H1 (cell line): ENCODE results near the gene PLXDC2. TPM values are rescaled to one million over a fixed set of nuclear protein-coding genes. Genes with fewer than 3 reads are reported as not detected.

Experiments used
- CTCF ChIA-PET: fragments of 300-600 bp; sonication (Branson Sonifier 250); formaldehyde crosslinking; loops from one replicate; lab custom pipeline; 2021; ENCODE audit not compliant: partially characterized antibody; lab: Charles Lee
- POLR2A ChIA-PET: fragments of 300-600 bp; sonication (Branson Sonifier 250); formaldehyde crosslinking; loops from one replicate; lab custom pipeline; 2021; ENCODE audit warnings: inconsistent platforms; ENCODE audit not compliant: partially characterized antibody; lab: Charles Lee
- DNase-seq, 2 experiments: peaks; one replicate each; pipeline versions ENCODE4 v3.0.0 to v3.0.0-alpha.2; 2010 to 2022; ENCODE audit warnings: low spot score in 2 of 2, low read depth in 1 of 2, mixed read lengths in 1 of 2
- FAIRE-seq: peaks from 2 replicates; lab custom pipeline; 2011; peaks lifted over from hg19 to GRCh38; lab: Jason Lieb, UNC
- H2AFZ ChIP-seq: 2 replicates; pipeline ENCODE4 v1.8.1; 2012; ENCODE audit warnings: low read length, inconsistent platforms
- H2AK5ac ChIP-seq: 2 replicates; pipeline ENCODE4 v1.6.1; 2013; ENCODE audit warnings: low read depth, low read length
- H2BK120ac ChIP-seq: replicated peaks from 2 replicates; pipeline ENCODE3; 2013; ENCODE audit warnings: low read depth, low read length, inconsistent platforms
- H2BK12ac ChIP-seq: 2 replicates; pipeline ENCODE4 v1.6.1; 2013; ENCODE audit warnings: low read depth, low read length
- H2BK15ac ChIP-seq: 2 replicates; pipeline ENCODE4 v1.6.1; 2013; ENCODE audit warnings: low read length
- H2BK20ac ChIP-seq: 2 replicates; pipeline ENCODE4 v1.6.1; 2013; ENCODE audit warnings: low read length
- H2BK5ac ChIP-seq: 2 replicates; pipeline ENCODE4 v1.6.1; 2013; ENCODE audit warnings: low read depth, low read length
- H3K14ac ChIP-seq: 2 replicates; pipeline ENCODE4 v1.6.1; 2013; ENCODE audit warnings: inconsistent platforms; ENCODE audit not compliant: insufficient read length
- H3K18ac ChIP-seq: 2 replicates; pipeline ENCODE4 v1.6.1; 2013; ENCODE audit warnings: low read length; ENCODE audit errors: extremely low read depth
- H3K23ac ChIP-seq: 2 replicates; pipeline ENCODE4 v1.6.1; 2013; ENCODE audit warnings: inconsistent platforms; ENCODE audit not compliant: insufficient read length
- H3K23me2 ChIP-seq: 2 replicates; pipeline ENCODE4 v1.6.1; 2013; ENCODE audit warnings: low read depth, low read length
- H3K27ac ChIP-seq: 2 replicates; pipeline ENCODE4 v1.6.1; 2011; ENCODE audit warnings: low read depth, low read length, inconsistent platforms
- H3K27me3 ChIP-seq, 4 experiments: replicated peaks in 1 of 4; 1 replicate in 1 of 4; 2 replicates in 3 of 4; pipeline versions ENCODE4 v1.6.1 to v1.8.1; 2011 to 2013; ENCODE audit warnings: low read length in 3 of 4, mild to moderate bottlenecking in 3 of 4, inconsistent platforms in 2 of 4, mixed read lengths in 2 of 4, moderate library complexity in 1 of 4; ENCODE audit not compliant: control insufficient read depth in 3 of 4, insufficient read depth in 3 of 4; ENCODE audit errors: extremely low read depth in 1 of 4
- H3K36me3 ChIP-seq, 4 experiments: 2 replicates each; pipeline versions ENCODE4 v1.6.1 to v1.8.1; 2011 to 2013; ENCODE audit warnings: mild to moderate bottlenecking in 4 of 4, low read length in 3 of 4, moderate library complexity in 2 of 4, control low read depth in 1 of 4, inconsistent platforms in 1 of 4; ENCODE audit not compliant: insufficient read depth in 4 of 4, control insufficient read depth in 2 of 4
- H3K4ac ChIP-seq: replicated peaks from 2 replicates; pipeline ENCODE3; 2013; ENCODE audit warnings: low read length, low read depth, mixed read lengths, inconsistent platforms; ENCODE audit not compliant: insufficient read length
- H3K4me1 ChIP-seq, 4 experiments: replicated peaks in 1 of 4; 1 replicate in 1 of 4; 2 replicates in 3 of 4; pipeline versions ENCODE4 v1.6.1 to v1.8.1; 2011 to 2013; ENCODE audit warnings: low read length in 3 of 4, inconsistent platforms in 2 of 4, mixed read lengths in 1 of 4; ENCODE audit not compliant: insufficient read depth in 4 of 4, control insufficient read depth in 3 of 4
- H3K4me2 ChIP-seq, 2 experiments: 2 replicates each; pipeline versions ENCODE4 v1.6.1 to v1.8.1; 2011 to 2013; ENCODE audit warnings: low read depth in 2 of 2, low read length in 2 of 2, control low read depth in 1 of 2, inconsistent platforms in 1 of 2, mild to moderate bottlenecking in 1 of 2; ENCODE audit not compliant: insufficient read depth in 1 of 2
- H3K4me3 ChIP-seq, 4 experiments: fragments of 200-600, 300-600 bp in 1 of 4; sonication (generic), shearing (Covaris generic), sonication (Bioruptor Twin) in 1 of 4; 2 replicates each; pipeline versions ENCODE4 v1.5.1 to v1.8.1; 2011 to 2016; ENCODE audit warnings: low read length in 4 of 4, low read depth in 3 of 4, control low read depth in 2 of 4, inconsistent platforms in 2 of 4, mild to moderate bottlenecking in 2 of 4, mixed read lengths in 1 of 4, moderate library complexity in 1 of 4; ENCODE audit not compliant: insufficient read depth in 2 of 4; ENCODE audit errors: extremely low read depth in 1 of 4
- H3K56ac ChIP-seq: replicated peaks from 2 replicates; pipeline ENCODE3; 2013; ENCODE audit warnings: low read depth, mild to moderate bottlenecking, mixed read lengths, low read length, inconsistent platforms; ENCODE audit not compliant: insufficient read length
- H3K79me1 ChIP-seq: 2 replicates; pipeline ENCODE4 v1.6.1; 2013; ENCODE audit warnings: low read depth, low read length, control low read depth
- H3K79me2 ChIP-seq, 2 experiments: 2 replicates each; pipeline versions ENCODE4 v1.6.1 to v1.8.1; 2012 to 2013; ENCODE audit warnings: low read length in 2 of 2, mild to moderate bottlenecking in 2 of 2, inconsistent platforms in 1 of 2; ENCODE audit not compliant: insufficient read depth in 2 of 2, control insufficient read depth in 1 of 2
- H3K9ac ChIP-seq, 4 experiments: replicated peaks in 1 of 4; 1 replicate in 1 of 4; 2 replicates in 3 of 4; pipeline versions ENCODE4 v1.6.1 to v1.8.1; 2011 to 2013; ENCODE audit warnings: low read depth in 3 of 4, low read length in 3 of 4, control low read depth in 2 of 4, mild to moderate bottlenecking in 2 of 4, moderate library complexity in 2 of 4, inconsistent platforms in 1 of 4; ENCODE audit errors: extremely low read depth in 1 of 4
- H3K9me3 ChIP-seq, 2 experiments: 2 replicates each; pipeline versions ENCODE4 v1.6.1 to v1.8.1; 2012 to 2013; ENCODE audit warnings: mild to moderate bottlenecking in 2 of 2, moderate library complexity in 2 of 2, control low read depth in 1 of 2, inconsistent platforms in 1 of 2, low read depth in 1 of 2, low read length in 1 of 2, mixed read lengths in 1 of 2; ENCODE audit not compliant: insufficient read depth in 2 of 2
- H4K20me1 ChIP-seq, 2 experiments: replicated peaks in 1 of 2; 2 replicates each; pipeline versions ENCODE3 to v1.8.1; 2011 to 2013; ENCODE audit warnings: inconsistent platforms in 2 of 2, low read length in 2 of 2, mild to moderate bottlenecking in 1 of 2; ENCODE audit not compliant: insufficient read depth in 2 of 2, control insufficient read depth in 1 of 2
- H4K5ac ChIP-seq: 2 replicates; pipeline ENCODE4 v1.6.1; 2013; ENCODE audit warnings: low read length, low read depth, mixed read lengths, inconsistent platforms; ENCODE audit not compliant: insufficient read length
- H4K8ac ChIP-seq: 2 replicates; pipeline ENCODE4 v1.8.0; 2013; ENCODE audit warnings: mild to moderate bottlenecking, moderate library complexity, low read length, inconsistent platforms; ENCODE audit not compliant: insufficient read depth; ENCODE audit errors: extremely low read depth
- H4K91ac ChIP-seq: replicated peaks from 2 replicates; pipeline ENCODE3; 2013; ENCODE audit warnings: low read length, mixed read lengths, inconsistent platforms; ENCODE audit not compliant: insufficient read length
- BCL11A ChIP-seq, 2 experiments: IDR thresholded peaks; one replicate each; pipeline ENCODE4 v1.6.1; 2011; ENCODE audit warnings: low read depth in 2 of 2, low read length in 2 of 2, mild to moderate bottlenecking in 2 of 2
- GABPA ChIP-seq: IDR thresholded peaks from 2 replicates; pipeline ENCODE4 v1.6.1; 2011; ENCODE audit warnings: mild to moderate bottlenecking, low read length, moderate library complexity, borderline replicate concordance; ENCODE audit not compliant: insufficient read depth
- JUN ChIP-seq: IDR thresholded peaks from 2 replicates; pipeline ENCODE4 v1.6.1; 2011; ENCODE audit warnings: low read depth, mild to moderate bottlenecking, improper control_type of control experiment, low read length
- KDM5A ChIP-seq: fragments of 200-600 bp; IDR thresholded peaks from 2 replicates; pipeline ENCODE4 v1.7.1; 2012; ENCODE audit warnings: mild to moderate bottlenecking, low read length, inconsistent platforms, mixed read lengths
- NANOG ChIP-seq: IDR thresholded peaks from 2 replicates; pipeline ENCODE4 v1.6.1; 2011; ENCODE audit warnings: low read length, low read depth, mild to moderate bottlenecking, inconsistent platforms; ENCODE audit not compliant: insufficient read depth, poor library complexity, severe bottlenecking
- POU5F1 ChIP-seq: IDR thresholded peaks from 2 replicates; pipeline ENCODE4 v1.6.1; 2011; ENCODE audit warnings: low read depth, mild to moderate bottlenecking, low read length, moderate library complexity
- WGBS, 2 experiments: shearing (Covaris generic) in 1 of 2; methylation state at CpG; one replicate each; pipeline versions ENCODE4 v1.1.6 to v1.1.7; 2013 to 2015; ENCODE audit warnings: low lambda C conversion rate in 2 of 2, mixed read lengths in 2 of 2, inconsistent platforms in 1 of 2, low coverage in 1 of 2, missing lambda C conversion rate in 1 of 2; ENCODE audit not compliant: insufficient replicate concordance in 2 of 2, insufficient coverage in 1 of 2, insufficient read length in 1 of 2; ENCODE audit errors: extremely low coverage in 1 of 2, missing lambda C conversion rate in 1 of 2; 5-methylcytosine and 5-hydroxymethylcytosine counted together
- polyA plus RNA-seq, 7 experiments: library from polyadenylated mRNA; depleted of rRNA in 3 of 7; stranded (reverse) in 5 of 7; unstranded in 2 of 7; fragments of >200 nt in 5 of 7; fragments of 200-250 nt in 2 of 7; gene quantifications; 1 replicate in 5 of 7; 2 replicates in 1 of 7; 4 replicates in 1 of 7; pipeline versions ENCODE4 v1.2.1 to v1.2.3, GENCODE V29; 2011 to 2013; ENCODE audit warnings: missing spikeins in 2 of 7, mixed read lengths in 2 of 7
- total RNA-seq: library from RNA; stranded (reverse); fragmentation: NEBNext Ultra II Directional; extraction: Animal tissue kit (Norgen Biotek cat#: 25700); gene quantifications from 2 replicates; pipeline ENCODE4 v1.2.1, GENCODE V29; 2021
- TF ChIP-seq, protein P1 (sequence below): IDR thresholded peaks from 2 replicates; pipeline ENCODE4 v1.6.1; 2012; ENCODE audit warnings: inconsistent platforms

Gene PLXDC2
- total and polyA plus RNA-seq, 2 of the 8 experiments (the other 6 are each of a cell fraction or from before 2014, with no cell fraction given), result 23.0 to 40.5 TPM

- FAIRE-seq, result no peak
- CTCF ChIA-PET, result interaction anchor here (1.0 kb wide), 1 partner anchor 21 kb away, joined by 4 read pairs; no protein-coding TSS in a partner anchor
- 93% methylated on average over 4 of the region's 4 CpGs; no CpG with 5 or more reads in 1 of the 2 experiments for WGBS, 2 experiments
Measured at GRCh38 chr10:20202337-20202736, 386.1 kb downstream of the PLXDC2 start.

More at GRCh38 chr10:20202337-20202736, 386.1 kb downstream of the PLXDC2 start:
- Histone ChIP-seq H3K79me2 (no peaks in the 10 kb centered on the region), H4K20me1 (no peaks in the 10 kb centered on the region), H4K8ac (no peak overlapping the region), H3K4me3 (no peak overlapping the region), H3K14ac (no peak overlapping the region), H3K9ac (no peak overlapping the region), H3K9me3 (no peaks in the 10 kb centered on the region), H3K4me1 (peaks cover 0 to 3% (median 0%) of the 10 kb centered on the region in 4 experiments; a peak in 1 of 7 replicates), H3K4me2 (no peak overlapping the region), H4K91ac (no peak overlapping the region), H2BK20ac (no peak overlapping the region), H2BK12ac (no peak overlapping the region), H4K5ac (no peak overlapping the region), H3K18ac (no peak overlapping the region), H3K23me2 (no peaks in the 10 kb centered on the region), H3K36me3 (no peaks in the 10 kb centered on the region), H3K27ac (no peak overlapping the region), H3K56ac (no peak overlapping the region), H3K23ac (no peak overlapping the region), H2AK5ac (no peak overlapping the region), H3K79me1 (no peaks in the 10 kb centered on the region), H2BK5ac (no peak overlapping the region), H3K4ac (no peak overlapping the region), H3K27me3 (peaks cover 0 to 1% (median 0%) of the 10 kb centered on the region in 4 experiments; a peak in 1 of 7 replicates), H2AFZ (no peak overlapping the region), H2BK120ac (no peak overlapping the region), H2BK15ac (no peak overlapping the region)
- POLR2A ChIA-PET, result interaction anchor here (0.6 kb wide), 1 partner anchor 90 kb away, joined by 3 read pairs; no protein-coding TSS in a partner anchor
- no peak for TF ChIP-seq POU5F1
- TF ChIP-seq NANOG, result no peak
- TF ChIP-seq, protein P1, sequence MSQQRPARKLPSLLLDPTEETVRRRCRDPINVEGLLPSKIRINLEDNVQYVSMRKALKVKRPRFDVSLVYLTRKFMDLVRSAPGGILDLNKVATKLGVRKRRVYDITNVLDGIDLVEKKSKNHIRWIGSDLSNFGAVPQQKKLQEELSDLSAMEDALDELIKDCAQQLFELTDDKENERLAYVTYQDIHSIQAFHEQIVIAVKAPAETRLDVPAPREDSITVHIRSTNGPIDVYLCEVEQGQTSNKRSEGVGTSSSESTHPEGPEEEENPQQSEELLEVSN, result no peak
- no peak for TF ChIP-seq KDM5A
- TF ChIP-seq BCL11A (IDR thresholded peaks at IDR 0.05; ENCODE audit: low read depth in 2 of 2, low read length in 2 of 2), result no peak
- no peak for TF ChIP-seq JUN
- no peak for TF ChIP-seq GABPA
- DNase-seq, result no peak
